ENCODE data around the gene MYPN.

Gene MYPN

DNA sequence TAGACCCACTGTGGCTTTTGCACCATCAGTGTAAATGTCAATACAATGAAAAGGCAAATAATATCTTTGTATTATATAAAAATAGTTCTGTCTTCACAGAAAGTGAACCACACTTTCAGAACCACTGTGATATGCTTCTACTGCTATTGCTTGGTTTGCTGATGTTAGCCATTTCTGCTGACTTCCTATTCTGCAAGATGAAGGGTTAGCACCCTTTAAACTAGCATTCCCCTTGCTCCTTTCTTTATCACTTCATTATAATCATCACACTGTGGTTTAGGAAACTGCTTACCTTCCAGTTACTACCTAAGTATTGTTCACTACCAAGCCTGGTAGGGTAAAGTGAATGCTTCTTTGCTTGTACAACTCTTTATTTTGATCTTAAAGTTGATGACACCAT, 29.2 kb downstream of the MYPN start:
- H3K9me3 Mint-ChIP-seq = no peaks in the 10 kb centered on the region
- peaks cover 45% of the 10 kb centered on the region for H3K4me1 Mint-ChIP-seq
- no peaks in the 10 kb centered on the region for H3K36me3 Mint-ChIP-seq (ENCODE audit: low read depth)
- TF ChIP-seq, protein P1, sequence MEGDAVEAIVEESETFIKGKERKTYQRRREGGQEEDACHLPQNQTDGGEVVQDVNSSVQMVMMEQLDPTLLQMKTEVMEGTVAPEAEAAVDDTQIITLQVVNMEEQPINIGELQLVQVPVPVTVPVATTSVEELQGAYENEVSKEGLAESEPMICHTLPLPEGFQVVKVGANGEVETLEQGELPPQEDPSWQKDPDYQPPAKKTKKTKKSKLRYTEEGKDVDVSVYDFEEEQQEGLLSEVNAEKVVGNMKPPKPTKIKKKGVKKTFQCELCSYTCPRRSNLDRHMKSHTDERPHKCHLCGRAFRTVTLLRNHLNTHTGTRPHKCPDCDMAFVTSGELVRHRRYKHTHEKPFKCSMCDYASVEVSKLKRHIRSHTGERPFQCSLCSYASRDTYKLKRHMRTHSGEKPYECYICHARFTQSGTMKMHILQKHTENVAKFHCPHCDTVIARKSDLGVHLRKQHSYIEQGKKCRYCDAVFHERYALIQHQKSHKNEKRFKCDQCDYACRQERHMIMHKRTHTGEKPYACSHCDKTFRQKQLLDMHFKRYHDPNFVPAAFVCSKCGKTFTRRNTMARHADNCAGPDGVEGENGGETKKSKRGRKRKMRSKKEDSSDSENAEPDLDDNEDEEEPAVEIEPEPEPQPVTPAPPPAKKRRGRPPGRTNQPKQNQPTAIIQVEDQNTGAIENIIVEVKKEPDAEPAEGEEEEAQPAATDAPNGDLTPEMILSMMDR (IDR thresholded peaks at IDR 0.05) = no peak
- no peak for DNase-seq
- no peak overlapping the region for H3K4me3 Mint-ChIP-seq
- no peak overlapping the region for H3K27ac Mint-ChIP-seq
- H3K27me3 Mint-ChIP-seq (ENCODE audit: low read depth, poor library complexity) = peaks cover 8% of the 10 kb centered on the region

GRCh38 chr10:68139448-68140272, 30.4 kb downstream of the MYPN start:
- H3K36me3 Mint-ChIP-seq (ENCODE audit: low read depth) = no peaks in the 10 kb centered on the region
- no peak overlapping the region for H3K4me3 Mint-ChIP-seq
- no peaks in the 10 kb centered on the region for H3K9me3 Mint-ChIP-seq
- no peak for DNase-seq
- H3K27me3 Mint-ChIP-seq (ENCODE audit: low read depth, poor library complexity) = peaks cover 7% of the 10 kb centered on the region
- TF ChIP-seq, protein P1 (IDR thresholded peaks at IDR 0.05) = no peak
- no peak overlapping the region for H3K27ac Mint-ChIP-seq
- peaks cover 45% of the 10 kb centered on the region for H3K4me1 Mint-ChIP-seq

DNA sequence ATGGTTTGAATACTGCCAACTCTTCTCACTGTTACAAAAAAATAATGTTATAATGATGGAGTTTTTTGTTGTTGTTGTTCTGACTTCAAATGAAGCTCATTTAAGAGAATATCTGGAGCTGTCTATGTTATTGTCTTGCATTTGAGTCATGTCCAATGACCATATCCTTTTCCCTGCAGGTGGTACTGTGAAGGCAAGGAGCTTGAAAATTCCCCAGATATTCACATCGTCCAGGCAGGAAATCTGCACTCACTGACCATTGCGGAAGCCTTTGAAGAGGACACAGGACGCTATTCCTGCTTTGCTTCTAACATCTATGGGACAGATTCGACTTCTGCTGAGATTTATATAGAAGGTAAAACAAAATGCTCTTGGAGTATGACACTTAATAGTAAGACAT, 33.5 kb downstream of the MYPN start:
- Mint-ChIP-seq H3K9me3 (no peaks in the 10 kb centered on the region), H3K4me3 (no peak overlapping the region), H3K27ac (no peak overlapping the region), H3K27me3 (ENCODE audit: low read depth, poor library complexity) (peaks cover 14% of the 10 kb centered on the region), H3K36me3 (ENCODE audit: low read depth) (no peaks in the 10 kb centered on the region), H3K4me1 (peaks cover 32% of the 10 kb centered on the region)
- TF ChIP-seq, protein P1 (IDR thresholded peaks at IDR 0.05) = no peak
- no peak for DNase-seq

- TF ChIP-seq, protein P1 (IDR thresholded peaks at IDR 0.05) = no peak
- H3K27ac Mint-ChIP-seq = no peak overlapping the region
- no peaks in the 10 kb centered on the region for H3K36me3 Mint-ChIP-seq (ENCODE audit: low read depth)
- H3K4me3 Mint-ChIP-seq = no peak overlapping the region
- H3K4me1 Mint-ChIP-seq = peaks cover 13% of the 10 kb centered on the region
- DNase-seq = no peak
- H3K9me3 Mint-ChIP-seq = no peaks in the 10 kb centered on the region
- H3K27me3 Mint-ChIP-seq (ENCODE audit: low read depth, poor library complexity) = peaks cover 14% of the 10 kb centered on the region
These were observed 35.4 kb downstream of the MYPN start for GRCh38 chr10:68144709-68145108.

DNA sequence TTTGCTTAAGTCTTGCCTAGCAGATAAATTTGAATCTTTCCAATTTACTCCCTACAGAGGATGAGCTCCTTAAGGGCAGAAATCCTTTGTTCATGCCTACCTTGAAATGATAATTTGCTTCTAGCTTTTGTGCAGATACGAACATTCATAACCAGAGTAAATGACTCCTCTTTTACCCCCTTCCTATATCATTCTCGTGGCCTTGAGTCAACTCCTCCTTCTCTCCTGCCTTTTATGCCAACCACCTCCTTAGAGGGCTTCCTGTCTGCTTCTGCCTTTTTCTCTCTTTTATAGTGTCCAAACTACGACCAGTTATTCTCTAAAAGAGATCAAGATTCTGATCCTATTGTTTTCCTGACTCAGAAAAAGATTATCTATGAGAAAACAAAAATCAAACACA, 36.4 kb downstream of the MYPN start:
- Mint-ChIP-seq H3K27me3 (ENCODE audit: low read depth, poor library complexity) (peaks cover 10% of the 10 kb centered on the region), H3K4me1 (peaks cover 6% of the 10 kb centered on the region), H3K27ac (no peak overlapping the region), H3K36me3 (ENCODE audit: low read depth) (no peaks in the 10 kb centered on the region), H3K9me3 (no peaks in the 10 kb centered on the region), H3K4me3 (no peak overlapping the region)
- DNase-seq = no peak
- TF ChIP-seq, protein P1 (IDR thresholded peaks at IDR 0.05) = no peak

DNA sequence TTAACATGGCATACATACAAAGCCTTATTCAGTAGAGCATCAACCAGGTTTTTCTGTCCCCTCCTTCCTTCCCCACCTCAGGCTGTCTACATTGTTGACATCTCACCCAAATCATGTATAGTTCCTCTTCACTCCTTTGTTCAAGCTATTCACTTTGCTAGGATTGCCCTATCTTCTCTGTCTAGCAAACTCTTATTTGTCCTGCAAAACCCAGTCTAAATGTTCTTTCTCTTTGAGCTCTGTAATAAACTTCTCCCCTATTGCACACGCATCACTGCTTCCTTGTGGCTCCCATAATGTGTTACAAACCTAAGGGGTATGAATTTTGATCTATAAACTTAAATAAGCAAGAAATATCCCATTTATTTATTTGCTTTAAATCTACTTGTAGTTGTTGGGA, 36.8 kb downstream of the MYPN start:
- no peak overlapping the region for H3K27ac Mint-ChIP-seq
- H3K4me3 Mint-ChIP-seq = no peak overlapping the region
- DNase-seq = no peak
- H3K36me3 Mint-ChIP-seq (ENCODE audit: low read depth) = no peaks in the 10 kb centered on the region
- H3K9me3 Mint-ChIP-seq = no peaks in the 10 kb centered on the region
- TF ChIP-seq, protein P1 (IDR thresholded peaks at IDR 0.05) = no peak
- peaks cover 6% of the 10 kb centered on the region for H3K4me1 Mint-ChIP-seq
- H3K27me3 Mint-ChIP-seq (ENCODE audit: low read depth, poor library complexity) = peaks cover 7% of the 10 kb centered on the region

Measured in nephron progenitor cell (in vitro differentiated cells).